BE2C (cell line): ENCODE results near the gene ZNF423.
A peak's percentile ranks its signal among the peaks of the same experiment; 100 is the strongest.

Source experiments
- DNase-seq: peaks from one replicate; pipeline ENCODE4 v3.0.0-alpha.2; 2020
- H3K27me3 ChIP-seq: fragments of 250-450 bp; sonication (Bioruptor Pico); 2 replicates; pipeline ENCODE4 v1.5.1; 2020; ENCODE audit warnings: mild to moderate bottlenecking
- H3K36me3 ChIP-seq: fragments of 250-450 bp; sonication (Bioruptor Pico); 2 replicates; pipeline ENCODE4 v1.5.1; 2020; ENCODE audit warnings: mild to moderate bottlenecking
- H3K4me1 ChIP-seq: fragments of 250-450 bp; sonication (Bioruptor Pico); 2 replicates; pipeline ENCODE4 v1.5.1; 2020
- H3K4me3 ChIP-seq: 2 replicates; pipeline ENCODE4 v1.5.1; 2011; ENCODE audit warnings: low read depth, low read length
- H3K9me3 ChIP-seq: fragments of 250-450 bp; sonication (Bioruptor Pico); 2 replicates; pipeline ENCODE4 v1.5.1; 2020
- TF ChIP-seq, protein P1 (sequence below): IDR thresholded peaks from 2 replicates; pipeline ENCODE4 v1.5.1; 2012; ENCODE audit warnings: mild to moderate bottlenecking, low read depth, low read length

ZNF423 gene

DNA sequence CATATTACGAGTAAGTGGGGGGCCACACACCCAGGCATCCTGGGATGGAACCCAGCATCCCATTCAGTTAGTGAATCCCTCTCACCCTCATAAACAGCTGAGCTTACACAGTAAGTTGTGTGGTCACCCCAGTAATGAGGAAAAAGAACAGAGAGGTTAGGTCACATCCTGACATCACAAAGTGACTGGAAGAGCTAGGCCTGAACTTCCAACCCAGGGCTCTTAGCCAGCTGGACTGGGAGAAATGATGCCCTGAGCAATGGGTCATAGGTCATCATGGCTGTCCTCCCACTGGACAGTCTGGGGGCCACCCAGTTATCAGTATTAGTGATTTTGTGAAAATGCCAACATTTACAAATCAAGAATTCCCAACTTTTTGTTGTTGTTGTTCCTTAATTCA lies 205.3 kb downstream of the ZNF423 start:
- DNase-seq, result no peak
- no peaks in the 10 kb centered on the region for H3K27me3 ChIP-seq
- H3K36me3 ChIP-seq, result no peaks in the 10 kb centered on the region
- no peaks in the 10 kb centered on the region; the same call in 1 of the 2 replicates for H3K9me3 ChIP-seq
- no peak overlapping the region for H3K4me3 ChIP-seq
- peaks cover 17% of the 10 kb centered on the region for H3K4me1 ChIP-seq
- TF ChIP-seq, protein P1, sequence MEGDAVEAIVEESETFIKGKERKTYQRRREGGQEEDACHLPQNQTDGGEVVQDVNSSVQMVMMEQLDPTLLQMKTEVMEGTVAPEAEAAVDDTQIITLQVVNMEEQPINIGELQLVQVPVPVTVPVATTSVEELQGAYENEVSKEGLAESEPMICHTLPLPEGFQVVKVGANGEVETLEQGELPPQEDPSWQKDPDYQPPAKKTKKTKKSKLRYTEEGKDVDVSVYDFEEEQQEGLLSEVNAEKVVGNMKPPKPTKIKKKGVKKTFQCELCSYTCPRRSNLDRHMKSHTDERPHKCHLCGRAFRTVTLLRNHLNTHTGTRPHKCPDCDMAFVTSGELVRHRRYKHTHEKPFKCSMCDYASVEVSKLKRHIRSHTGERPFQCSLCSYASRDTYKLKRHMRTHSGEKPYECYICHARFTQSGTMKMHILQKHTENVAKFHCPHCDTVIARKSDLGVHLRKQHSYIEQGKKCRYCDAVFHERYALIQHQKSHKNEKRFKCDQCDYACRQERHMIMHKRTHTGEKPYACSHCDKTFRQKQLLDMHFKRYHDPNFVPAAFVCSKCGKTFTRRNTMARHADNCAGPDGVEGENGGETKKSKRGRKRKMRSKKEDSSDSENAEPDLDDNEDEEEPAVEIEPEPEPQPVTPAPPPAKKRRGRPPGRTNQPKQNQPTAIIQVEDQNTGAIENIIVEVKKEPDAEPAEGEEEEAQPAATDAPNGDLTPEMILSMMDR, result no peak

DNA sequence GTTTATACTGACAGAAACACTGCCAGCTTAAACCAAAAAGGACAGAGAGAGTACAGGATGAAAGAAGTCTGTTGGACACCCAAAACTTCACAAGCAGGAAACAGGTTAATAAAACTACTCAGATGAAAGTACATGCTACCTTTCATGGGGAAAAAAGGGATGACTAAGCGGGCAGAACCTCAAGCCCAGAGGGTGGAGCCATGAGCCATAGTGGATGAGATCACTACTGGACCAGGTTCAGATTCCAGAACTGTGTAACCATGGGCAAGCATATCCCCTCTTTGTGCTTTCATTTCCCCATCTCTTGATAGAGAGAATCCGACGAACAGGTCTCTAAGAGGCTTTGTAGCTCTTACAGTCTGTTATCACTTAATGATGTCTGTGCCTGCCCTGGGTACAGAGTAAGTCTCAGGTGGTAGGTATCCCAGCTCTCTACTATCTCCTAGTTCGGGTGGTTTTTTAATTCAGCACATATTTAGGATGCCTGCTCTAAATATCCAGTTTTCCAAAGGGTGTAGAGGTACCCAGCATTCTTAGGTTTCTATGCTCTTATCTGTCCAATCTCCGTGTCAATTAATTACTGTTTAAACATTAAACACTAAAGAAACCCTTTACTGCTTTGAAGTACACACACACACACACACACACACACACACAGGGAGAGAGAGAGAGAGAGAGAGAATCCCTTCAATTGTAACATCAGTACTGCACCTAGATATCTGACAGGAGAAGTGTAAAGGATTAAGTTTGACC lies 206.7 kb downstream of the ZNF423 start:
- Histone ChIP-seq H3K9me3 (no peaks in the 10 kb centered on the region; the same call in 1 of the 2 replicates), H3K36me3 (no peaks in the 10 kb centered on the region), H3K4me3 (no peak overlapping the region), H3K27me3 (no peaks in the 10 kb centered on the region), H3K4me1 (peaks cover 17% of the 10 kb centered on the region)
- TF ChIP-seq, protein P1, result no peak
- no peak for DNase-seq

DNA sequence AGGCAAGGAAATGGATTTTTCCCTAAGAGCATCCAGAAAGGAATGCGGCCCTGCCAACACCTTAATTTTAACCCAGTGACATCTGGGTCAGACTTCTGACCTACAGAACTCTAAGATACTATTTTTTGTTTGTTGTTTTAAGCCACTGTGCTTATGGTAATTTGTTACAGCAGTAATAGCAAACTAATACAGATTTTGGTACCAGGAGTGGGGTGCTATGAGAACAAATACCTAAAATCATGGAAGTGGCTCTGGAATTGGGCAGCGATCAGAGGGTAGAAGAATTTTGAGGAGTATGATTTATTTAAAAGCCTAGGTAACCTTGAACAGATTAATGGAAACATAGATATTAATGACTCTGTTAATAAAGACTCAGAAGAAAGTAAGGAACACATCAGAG lies 208.2 kb downstream of the ZNF423 start:
- Histone ChIP-seq H3K27me3 (no peaks in the 10 kb centered on the region), H3K9me3 (no peaks in the 10 kb centered on the region; the same call in 1 of the 2 replicates), H3K36me3 (no peaks in the 10 kb centered on the region), H3K4me1 (peaks cover 14% of the 10 kb centered on the region), H3K4me3 (no peak overlapping the region)
- TF ChIP-seq, protein P1, result no peak
- DNase-seq, result no peak

DNA sequence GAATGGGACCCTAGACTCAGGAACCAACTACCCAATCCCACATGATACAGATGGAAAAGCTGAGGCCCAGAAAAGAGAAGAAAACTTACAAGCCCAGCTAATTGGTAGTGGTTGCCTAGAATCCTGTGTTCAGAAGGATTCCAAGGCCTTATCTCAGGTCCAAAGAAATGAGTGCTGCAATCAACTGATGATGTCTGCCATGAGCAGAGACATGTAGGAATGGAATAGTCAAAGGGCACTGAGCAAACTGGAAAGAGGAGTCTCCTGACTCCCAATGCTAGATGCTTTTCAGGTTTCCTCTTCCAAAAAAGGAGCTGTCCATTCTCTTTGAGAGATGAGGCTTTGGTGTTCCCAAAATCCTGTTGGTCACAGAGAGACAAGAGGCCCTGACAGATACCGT lies 210.6 kb downstream of the ZNF423 start:
- TF ChIP-seq, protein P1, result no peak
- peaks cover 11% of the 10 kb centered on the region for H3K4me1 ChIP-seq
- no peak overlapping the region for H3K4me3 ChIP-seq
- no peaks in the 10 kb centered on the region for H3K36me3 ChIP-seq
- no peaks in the 10 kb centered on the region for H3K9me3 ChIP-seq
- H3K27me3 ChIP-seq, result no peaks in the 10 kb centered on the region
- no peak for DNase-seq

DNA sequence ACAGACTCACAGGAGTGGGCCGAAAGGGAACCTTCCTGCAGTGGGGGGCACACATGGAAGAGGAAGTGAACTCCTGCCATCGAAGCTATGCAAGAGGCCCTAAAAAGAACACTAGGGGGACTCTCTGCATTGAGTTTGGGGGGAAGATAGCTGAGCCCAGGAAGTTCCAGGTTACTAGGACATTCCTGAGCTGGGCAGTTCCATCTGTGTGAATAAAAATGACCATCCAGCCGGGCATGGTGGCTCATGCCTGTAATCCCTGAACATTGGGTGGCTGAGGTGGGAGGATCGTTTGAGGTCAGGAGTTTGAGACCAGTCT lies 211.8 kb downstream of the ZNF423 start:
- DNase-seq, result no peak
- TF ChIP-seq, protein P1, result peak; percentile 32
- no peaks in the 10 kb centered on the region for H3K9me3 ChIP-seq
- no peak overlapping the region for H3K4me3 ChIP-seq
- H3K4me1 ChIP-seq, result peaks cover 16% of the 10 kb centered on the region
- H3K27me3 ChIP-seq, result no peaks in the 10 kb centered on the region
- no peaks in the 10 kb centered on the region for H3K36me3 ChIP-seq

DNA sequence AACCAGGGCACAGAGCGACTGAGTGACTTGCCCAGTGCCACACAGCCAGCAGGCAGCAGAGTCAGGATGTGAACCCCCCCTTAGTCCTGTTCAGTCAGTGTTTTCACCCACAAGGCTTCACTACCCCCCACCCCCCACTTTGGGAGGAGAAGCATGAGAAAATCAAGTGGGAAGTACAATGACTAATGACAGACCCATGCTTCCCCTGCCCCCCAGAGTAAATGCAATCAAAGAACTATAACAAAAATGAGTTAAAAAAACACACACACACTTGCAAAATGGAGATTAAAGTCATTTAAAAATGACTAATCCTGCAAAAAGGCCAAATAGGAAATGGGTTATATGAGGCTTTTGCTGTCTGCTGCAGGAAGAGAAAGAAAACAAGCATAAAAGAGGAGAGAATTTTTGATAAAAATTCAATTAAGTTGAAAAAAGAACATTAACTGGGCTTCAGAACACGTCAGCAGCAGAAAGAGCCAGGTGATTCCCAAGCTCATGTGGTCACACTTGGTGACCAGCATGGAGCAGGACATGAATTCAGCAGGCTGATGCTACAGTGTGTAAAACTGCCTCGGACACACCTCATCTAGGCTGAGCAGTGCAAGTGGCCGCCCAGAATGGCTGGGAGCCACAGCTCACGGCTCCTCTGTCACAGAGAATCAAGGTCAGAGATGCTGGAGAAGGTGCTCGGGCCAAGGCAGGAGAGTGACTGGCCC lies 212.3 kb downstream of the ZNF423 start:
- H3K36me3 ChIP-seq, result no peaks in the 10 kb centered on the region
- no peaks in the 10 kb centered on the region for H3K9me3 ChIP-seq
- peaks cover 17% of the 10 kb centered on the region for H3K4me1 ChIP-seq
- no peak overlapping the region for H3K4me3 ChIP-seq
- no peaks in the 10 kb centered on the region for H3K27me3 ChIP-seq
- DNase-seq, result no peak
- TF ChIP-seq, protein P1, result no peak
